ENCODE data around the gene FNDC3A.

The FNDC3A gene

GRCh38 chr13:48994706-48995105 lies 19.0 kb downstream of the FNDC3A start:
- TF ChIP-seq EGR1 (IDR thresholded peaks at IDR 0.05): no peak
- TF ChIP-seq CEBPB (IDR thresholded peaks at IDR 0.05): no peak
- no peak for TF ChIP-seq ZBTB7A (IDR thresholded peaks at IDR 0.05; ENCODE audit: low read depth)
- no peak for TF ChIP-seq EP300 (IDR thresholded peaks at IDR 0.05; ENCODE audit: borderline replicate concordance)
- no peak for TF ChIP-seq TAF1 (IDR thresholded peaks at IDR 0.05; ENCODE audit: low read depth)
- TF ChIP-seq, protein P1, sequence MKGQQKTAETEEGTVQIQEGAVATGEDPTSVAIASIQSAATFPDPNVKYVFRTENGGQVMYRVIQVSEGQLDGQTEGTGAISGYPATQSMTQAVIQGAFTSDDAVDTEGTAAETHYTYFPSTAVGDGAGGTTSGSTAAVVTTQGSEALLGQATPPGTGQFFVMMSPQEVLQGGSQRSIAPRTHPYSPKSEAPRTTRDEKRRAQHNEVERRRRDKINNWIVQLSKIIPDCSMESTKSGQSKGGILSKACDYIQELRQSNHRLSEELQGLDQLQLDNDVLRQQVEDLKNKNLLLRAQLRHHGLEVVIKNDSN (IDR thresholded peaks at IDR 0.05): no peak
- TF ChIP-seq, protein P2, sequence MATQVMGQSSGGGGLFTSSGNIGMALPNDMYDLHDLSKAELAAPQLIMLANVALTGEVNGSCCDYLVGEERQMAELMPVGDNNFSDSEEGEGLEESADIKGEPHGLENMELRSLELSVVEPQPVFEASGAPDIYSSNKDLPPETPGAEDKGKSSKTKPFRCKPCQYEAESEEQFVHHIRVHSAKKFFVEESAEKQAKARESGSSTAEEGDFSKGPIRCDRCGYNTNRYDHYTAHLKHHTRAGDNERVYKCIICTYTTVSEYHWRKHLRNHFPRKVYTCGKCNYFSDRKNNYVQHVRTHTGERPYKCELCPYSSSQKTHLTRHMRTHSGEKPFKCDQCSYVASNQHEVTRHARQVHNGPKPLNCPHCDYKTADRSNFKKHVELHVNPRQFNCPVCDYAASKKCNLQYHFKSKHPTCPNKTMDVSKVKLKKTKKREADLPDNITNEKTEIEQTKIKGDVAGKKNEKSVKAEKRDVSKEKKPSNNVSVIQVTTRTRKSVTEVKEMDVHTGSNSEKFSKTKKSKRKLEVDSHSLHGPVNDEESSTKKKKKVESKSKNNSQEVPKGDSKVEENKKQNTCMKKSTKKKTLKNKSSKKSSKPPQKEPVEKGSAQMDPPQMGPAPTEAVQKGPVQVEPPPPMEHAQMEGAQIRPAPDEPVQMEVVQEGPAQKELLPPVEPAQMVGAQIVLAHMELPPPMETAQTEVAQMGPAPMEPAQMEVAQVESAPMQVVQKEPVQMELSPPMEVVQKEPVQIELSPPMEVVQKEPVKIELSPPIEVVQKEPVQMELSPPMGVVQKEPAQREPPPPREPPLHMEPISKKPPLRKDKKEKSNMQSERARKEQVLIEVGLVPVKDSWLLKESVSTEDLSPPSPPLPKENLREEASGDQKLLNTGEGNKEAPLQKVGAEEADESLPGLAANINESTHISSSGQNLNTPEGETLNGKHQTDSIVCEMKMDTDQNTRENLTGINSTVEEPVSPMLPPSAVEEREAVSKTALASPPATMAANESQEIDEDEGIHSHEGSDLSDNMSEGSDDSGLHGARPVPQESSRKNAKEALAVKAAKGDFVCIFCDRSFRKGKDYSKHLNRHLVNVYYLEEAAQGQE (IDR thresholded peaks at IDR 0.05; ENCODE audit: low read depth): no peak
- TF ChIP-seq CREB1 (IDR thresholded peaks at IDR 0.05; ENCODE audit: low read depth): no peak
- no peak for TF ChIP-seq RAD21 (IDR thresholded peaks at IDR 0.05; ENCODE audit: low read depth)
- TF ChIP-seq TCF12 (IDR thresholded peaks at IDR 0.05; ENCODE audit: low read depth): no peak
- TF ChIP-seq FOXM1 (IDR thresholded peaks at IDR 0.05; ENCODE audit: borderline replicate concordance, low read depth): no peak
- no peak for TF ChIP-seq MAX (IDR thresholded peaks at IDR 0.05)
- TF ChIP-seq TEAD4 (IDR thresholded peaks at IDR 0.05): no peak
- no peak for TF ChIP-seq YY1 (IDR thresholded peaks at IDR 0.05; ENCODE audit: low read depth)
- no peak for TF ChIP-seq NFIC (IDR thresholded peaks at IDR 0.05)

GRCh38 chr13:48998641-48999292 lies 23.1 kb downstream of the FNDC3A start:
- TF ChIP-seq CREB1 (IDR thresholded peaks at IDR 0.05; ENCODE audit: low read depth) (no peak), TCF12 (IDR thresholded peaks at IDR 0.05; ENCODE audit: low read depth) (no peak), TEAD4 (IDR thresholded peaks at IDR 0.05) (no peak), EP300 (IDR thresholded peaks at IDR 0.05; ENCODE audit: borderline replicate concordance) (no peak), FOXM1 (IDR thresholded peaks at IDR 0.05; ENCODE audit: borderline replicate concordance, low read depth) (no peak), EGR1 (IDR thresholded peaks at IDR 0.05) (no peak), ZBTB7A (IDR thresholded peaks at IDR 0.05; ENCODE audit: low read depth) (no peak), CEBPB (IDR thresholded peaks at IDR 0.05) (no peak), MAX (IDR thresholded peaks at IDR 0.05) (no peak), RAD21 (IDR thresholded peaks at IDR 0.05; ENCODE audit: low read depth) (no peak), YY1 (IDR thresholded peaks at IDR 0.05; ENCODE audit: low read depth) (no peak)
- TF ChIP-seq, protein P1 (IDR thresholded peaks at IDR 0.05): no peak

DNA sequence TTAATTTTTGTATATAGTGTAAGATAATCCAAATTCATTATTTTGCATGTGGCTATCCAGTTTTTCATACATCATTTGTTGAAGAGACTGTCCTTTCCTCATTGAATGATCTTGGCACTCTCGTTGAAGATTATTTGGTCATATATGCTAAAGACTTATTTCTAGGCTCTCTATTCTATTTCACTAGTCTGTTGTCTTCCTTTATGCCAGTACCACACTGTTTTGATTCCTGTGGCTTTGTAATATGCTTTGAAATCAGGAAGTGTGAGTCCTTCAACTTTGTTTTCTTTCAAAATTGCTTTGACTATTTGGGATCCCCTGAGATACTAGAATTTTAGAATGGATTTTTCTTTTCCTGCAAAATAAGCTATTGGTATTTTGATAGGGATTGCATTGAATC lies 24.5 kb downstream of the FNDC3A start:
- TF ChIP-seq TEAD4 (IDR thresholded peaks at IDR 0.05): no peak
- no peak for TF ChIP-seq CREB1 (IDR thresholded peaks at IDR 0.05; ENCODE audit: low read depth)
- TF ChIP-seq ZBTB7A (IDR thresholded peaks at IDR 0.05; ENCODE audit: low read depth): no peak
- no peak for TF ChIP-seq EP300 (IDR thresholded peaks at IDR 0.05; ENCODE audit: borderline replicate concordance)
- no peak for TF ChIP-seq NFIC (IDR thresholded peaks at IDR 0.05)
- no peak for TF ChIP-seq RAD21 (IDR thresholded peaks at IDR 0.05; ENCODE audit: low read depth)
- TF ChIP-seq TCF12 (IDR thresholded peaks at IDR 0.05; ENCODE audit: low read depth): no peak
- TF ChIP-seq, protein P1 (IDR thresholded peaks at IDR 0.05): no peak
- no peak for TF ChIP-seq YY1 (IDR thresholded peaks at IDR 0.05; ENCODE audit: low read depth)

DNA sequence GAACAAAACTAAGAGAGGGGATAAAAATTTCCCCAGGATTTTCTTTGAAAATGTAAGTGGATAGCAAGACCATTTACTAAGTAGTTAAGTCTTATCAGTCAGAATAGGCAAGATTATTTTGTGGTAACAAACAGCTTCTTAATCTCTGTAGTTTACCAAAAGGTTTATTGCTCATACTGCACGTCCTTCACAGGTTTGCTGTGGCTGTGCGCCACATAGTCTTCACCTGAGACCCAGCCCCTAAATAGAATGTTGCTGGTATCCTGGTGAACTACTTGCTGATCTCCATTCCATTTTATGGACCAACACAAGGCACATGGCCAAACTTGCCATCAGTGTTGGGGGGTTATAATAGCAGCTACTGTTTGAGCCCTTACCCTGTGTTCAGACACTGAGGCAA lies 44.6 kb downstream of the FNDC3A start:
- TF ChIP-seq, protein P1 (IDR thresholded peaks at IDR 0.05): no peak
- TF ChIP-seq MAX (IDR thresholded peaks at IDR 0.05): no peak
- no peak for TF ChIP-seq NFIC (IDR thresholded peaks at IDR 0.05)
- TF ChIP-seq FOXM1 (IDR thresholded peaks at IDR 0.05; ENCODE audit: borderline replicate concordance, low read depth): no peak
- TF ChIP-seq TCF12 (IDR thresholded peaks at IDR 0.05; ENCODE audit: low read depth): no peak
- no peak for TF ChIP-seq TAF1 (IDR thresholded peaks at IDR 0.05; ENCODE audit: low read depth)
- TF ChIP-seq CREB1 (IDR thresholded peaks at IDR 0.05; ENCODE audit: low read depth): no peak
- no peak for TF ChIP-seq EP300 (IDR thresholded peaks at IDR 0.05; ENCODE audit: borderline replicate concordance)
- no peak for TF ChIP-seq RAD21 (IDR thresholded peaks at IDR 0.05; ENCODE audit: low read depth)
- no peak for TF ChIP-seq CEBPB (IDR thresholded peaks at IDR 0.05)
- no peak for TF ChIP-seq EGR1 (IDR thresholded peaks at IDR 0.05)
- TF ChIP-seq, protein P2 (IDR thresholded peaks at IDR 0.05; ENCODE audit: low read depth): no peak
- TF ChIP-seq ZBTB7A (IDR thresholded peaks at IDR 0.05; ENCODE audit: low read depth): no peak
- TF ChIP-seq YY1 (IDR thresholded peaks at IDR 0.05; ENCODE audit: low read depth): no peak
- TF ChIP-seq TEAD4 (IDR thresholded peaks at IDR 0.05): no peak
